Heart left ventricle (tissue), 16 donors: ENCODE data around the gene CSPG4. TPM values are rescaled to one million over a fixed set of nuclear protein-coding genes. Genes with fewer than 3 reads are reported as not detected.
"Not testable (repeated sequence)": the region's sequence is repeated elsewhere in the genome, so short reads cannot be mapped to it uniquely, and the experiment has no call there.

Source experiments
- ATAC-seq, 4 donors: fragments of 200-7000 bp; cut with Tn5 transposase; one replicate each; pipeline ENCODE4 v1.9.1; 2020 to 2022; ENCODE audit warnings: moderate library complexity in 4 of 4, mild to moderate bottlenecking in 3 of 4, moderate number of reproducible peaks in 1 of 4
- DNase-seq, 5 donors: peaks; one replicate each; pipeline ENCODE4 v3.0.0-alpha.2; 2020
- H3K27ac ChIP-seq, 12 donors: fragments of 200-600 bp; sonication (generic) in 4 of 12; one replicate each; pipeline versions ENCODE4 v1.5.0 to v1.8.0; 2016 to 2022; ENCODE audit warnings: mild to moderate bottlenecking in 2 of 12
- H3K27me3 ChIP-seq, 9 donors: fragments of 200-600 bp; sonication (generic) in 2 of 9; one replicate each; pipeline versions ENCODE4 v1.5.1 to v1.8.0; 2016 to 2022; ENCODE audit warnings: mild to moderate bottlenecking in 3 of 9
- H3K36me3 ChIP-seq, 9 donors: fragments of 200-600 bp; sonication (generic) in 2 of 9; one replicate each; pipeline versions ENCODE4 v1.5.0 to v1.8.0; 2018 to 2022; ENCODE audit warnings: mild to moderate bottlenecking in 2 of 9
- H3K4me1 ChIP-seq, 12 donors: fragments of 200-600 bp; sonication (generic) in 4 of 12; one replicate each; pipeline versions ENCODE4 v1.5.0 to v1.8.0; 2016 to 2022; ENCODE audit warnings: mild to moderate bottlenecking in 3 of 12
- H3K4me3 ChIP-seq, 12 donors: fragments of 200-600 bp; sonication (generic) in 4 of 12; one replicate each; pipeline versions ENCODE4 v1.5.0 to v1.8.0; 2017 to 2022; ENCODE audit warnings: mild to moderate bottlenecking in 9 of 12, moderate library complexity in 4 of 12
- H3K9me3 ChIP-seq, 12 donors: fragments of 200-600 bp; sonication (generic) in 4 of 12; one replicate each; pipeline versions ENCODE4 v1.5.0 to v1.8.0; 2016 to 2022; ENCODE audit warnings: mild to moderate bottlenecking in 1 of 12
- POLR2A ChIP-seq, 2 donors: fragments of 450-650 bp; IDR thresholded peaks; one replicate each; pipeline ENCODE4 v1.6.1; 2017; ENCODE audit warnings: antibody characterized with exemption in 2 of 2, mild to moderate bottlenecking in 2 of 2, moderate library complexity in 2 of 2
- WGBS, 4 donors: extraction: QIAGEN DNeasy Blood & Tissue Kit in 2 of 4; methylation state at CpG; one replicate each; pipeline versions ENCODE4 v1.1.5 to v1.1.7; 2013 to 2018; 5-methylcytosine and 5-hydroxymethylcytosine counted together
- intact Hi-C, 10 donors: fragments of 100-400 bp; cut with DNase I; formaldehyde crosslinking; loops; one replicate each; pipeline versions ENCODE4 v1.11.1 to v1.14.2; 2022
- polyA plus RNA-seq, 2 donors: library from polyadenylated mRNA; stranded (reverse); fragments of 200-250 nt; gene quantifications; one replicate each; pipeline ENCODE4 v1.2.3, GENCODE V29; 2013
- total RNA-seq, 9 donors: library from RNA; depleted of rRNA in 2 of 9; stranded (reverse); fragments of >200 nt in 2 of 9; fragmentation: NEBNext Ultra II Directional in 3 of 9; extraction: Animal tissue kit (Norgen Biotek cat#: 25700) in 3 of 9; gene quantifications; one replicate each; pipeline versions ENCODE4 v1.1.0 to v1.2.4, GENCODE V29; 2016 to 2023
- TF ChIP-seq, protein P1 (sequence below), 12 donors: fragments of 200-600 bp; sonication (generic) in 4 of 12; IDR thresholded peaks; one replicate each; pipeline versions ENCODE4 v1.5.0 to v1.8.0; 2018 to 2022; ENCODE audit warnings: antibody characterized with exemption in 12 of 12, mild to moderate bottlenecking in 5 of 12
- donor health status: ischemic (EF 13 %, LVEDD 7.1; RV severe dilation, severe dysfunction).
- donor health status: healthy with polysubstance abuse.
- donor health status: DM: no; HTN: yes; CAD: no.
- donor health status: DM: no; HTN: no; CAD: no.
- donor health status: ischemic (EF 25% LVEDD 6.9; RV normal size, moderate dysfunction).
- donor health status: ischemic (EF 25% LVEDD 5.7; RV mildly dilated, moderate dysfunction).
- donor health status: healthy.
- donor health status: DM: yes; HTN: yes; CAD: no.
- donor health status: ischemic (EF 35%, LVEDD 5.7; RV mildly dilated, moderate dysfunction).
- donor health status: nonischemic (EF 11% LVEDD 7.7; RV severe dilation, severe dysfunction).
- donor health status: DM: yes; HTN: yes; CAD: no.
- donor health status: PGD.
- donor health status: ischemic (EF 29% LVEDD 5.4; RV normal size, mild dysfunction).
- donor health status: nonischemic (EF 23%, LVEDD 6.1; RV moderate dilation, normal function).

Gene CSPG4
- total and polyA plus RNA-seq, 11 donors: 8.5 to 46.9 (median 13.9) TPM

DNA sequence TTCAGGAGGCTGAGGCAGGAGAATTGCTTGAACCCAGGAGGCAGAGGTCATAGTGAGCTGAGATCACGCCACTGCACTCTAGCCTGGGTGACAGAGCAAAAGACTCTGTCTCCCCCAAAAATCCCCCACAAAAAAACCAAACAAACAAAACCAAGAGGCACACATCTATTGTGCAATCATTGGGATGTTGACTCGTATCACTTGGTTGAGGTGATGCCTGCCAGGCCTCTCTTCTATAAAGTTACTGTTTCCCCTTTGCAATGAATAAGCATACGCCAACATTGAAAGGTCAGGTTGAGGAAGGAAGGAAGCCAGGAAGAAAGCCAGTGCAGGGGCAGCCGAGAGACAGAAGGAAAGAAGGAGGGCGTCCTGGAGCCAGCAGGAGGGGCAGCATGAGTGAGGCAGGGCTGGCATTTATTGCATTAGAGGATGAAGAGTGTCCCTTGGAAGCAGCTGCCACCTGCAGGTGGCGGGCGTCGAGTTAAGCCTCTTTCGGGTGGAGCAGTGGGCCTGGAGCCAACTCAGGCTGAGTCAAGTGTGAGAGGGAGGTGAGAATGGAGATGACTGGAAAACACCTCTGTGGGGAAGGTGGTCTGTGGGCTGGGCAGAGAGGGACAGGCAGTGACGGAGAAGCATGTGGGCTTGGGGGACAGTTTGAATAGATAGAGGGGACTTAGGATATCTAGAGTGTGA is 8.3 kb upstream of the CSPG4 start:
- ATAC-seq: peak in 3 of 4 donors; percentile 5 to 33 (median 14)
- H3K27ac ChIP-seq: peak overlapping the region in 1 of 12 donors; percentile 51

DNA sequence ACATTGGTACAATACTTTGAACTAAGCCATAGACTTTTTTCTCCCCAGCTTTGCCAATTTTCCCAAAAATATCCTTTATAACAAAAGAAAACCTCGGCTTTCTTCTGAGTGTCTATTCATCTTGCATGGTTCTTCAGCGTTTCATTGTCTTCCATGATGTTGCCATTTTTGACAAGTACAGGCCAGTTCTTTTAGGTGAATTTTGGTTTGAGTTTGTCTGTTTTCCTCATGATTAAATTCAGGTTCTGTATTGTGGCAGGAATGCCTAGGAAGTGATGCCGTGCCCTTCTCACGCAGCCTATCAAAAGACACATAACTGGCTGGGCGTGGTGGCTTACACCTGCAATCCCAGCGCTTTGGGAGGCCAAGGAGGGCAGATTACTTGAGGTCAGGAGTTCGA is 7.6 kb upstream of the CSPG4 start:
- Histone ChIP-seq H3K36me3 (no peaks in the 10 kb centered on the region), H3K4me3 (no peak overlapping the region), H3K9me3 (no peaks in the 10 kb centered on the region), H3K4me1 (peaks cover 0 to 34% (median 11%) of the 10 kb centered on the region in 12 donors), H3K27me3 (no peaks in the 10 kb centered on the region), H3K27ac (peak overlapping the region in 1 of 12 donors; percentile 51)
- 94 to 96% (median 95%) methylated on average over 7 of the region's 7 CpGs for WGBS, 4 donors
- ATAC-seq (no peak), DNase-seq (no peak)
- TF ChIP-seq POLR2A (IDR thresholded peaks at IDR 0.05): no peak
- TF ChIP-seq, protein P1, sequence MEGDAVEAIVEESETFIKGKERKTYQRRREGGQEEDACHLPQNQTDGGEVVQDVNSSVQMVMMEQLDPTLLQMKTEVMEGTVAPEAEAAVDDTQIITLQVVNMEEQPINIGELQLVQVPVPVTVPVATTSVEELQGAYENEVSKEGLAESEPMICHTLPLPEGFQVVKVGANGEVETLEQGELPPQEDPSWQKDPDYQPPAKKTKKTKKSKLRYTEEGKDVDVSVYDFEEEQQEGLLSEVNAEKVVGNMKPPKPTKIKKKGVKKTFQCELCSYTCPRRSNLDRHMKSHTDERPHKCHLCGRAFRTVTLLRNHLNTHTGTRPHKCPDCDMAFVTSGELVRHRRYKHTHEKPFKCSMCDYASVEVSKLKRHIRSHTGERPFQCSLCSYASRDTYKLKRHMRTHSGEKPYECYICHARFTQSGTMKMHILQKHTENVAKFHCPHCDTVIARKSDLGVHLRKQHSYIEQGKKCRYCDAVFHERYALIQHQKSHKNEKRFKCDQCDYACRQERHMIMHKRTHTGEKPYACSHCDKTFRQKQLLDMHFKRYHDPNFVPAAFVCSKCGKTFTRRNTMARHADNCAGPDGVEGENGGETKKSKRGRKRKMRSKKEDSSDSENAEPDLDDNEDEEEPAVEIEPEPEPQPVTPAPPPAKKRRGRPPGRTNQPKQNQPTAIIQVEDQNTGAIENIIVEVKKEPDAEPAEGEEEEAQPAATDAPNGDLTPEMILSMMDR (IDR thresholded peaks at IDR 0.05): no peak
- intact Hi-C loops: loop anchor here in 3 of 10 donors (5.0 to 10.0 kb wide), 3 partner anchors 33 to 205 kb away; no protein-coding TSS in a partner anchor

More for the DNA sequence above, 8.3 kb upstream of the CSPG4 start:
- no peaks in the 10 kb centered on the region for H3K9me3 ChIP-seq
- no peak overlapping the region for H3K4me3 ChIP-seq
- H3K27me3 ChIP-seq: no peaks in the 10 kb centered on the region
- intact Hi-C loops: loop anchor here in 3 of 10 donors (5.0 to 10.0 kb wide), 3 partner anchors 34 to 204 kb away; no protein-coding TSS in a partner anchor
- H3K4me1 ChIP-seq: peaks cover 0 to 34% (median 11%) of the 10 kb centered on the region in 12 donors
- 39 to 49% (median 44%) methylated on average over 10 of the region's 10 CpGs for WGBS, 4 donors
- TF ChIP-seq, protein P1 (IDR thresholded peaks at IDR 0.05): peak in 8 of 12 donors; percentile 18 to 42 (median 34)
- TF ChIP-seq POLR2A (IDR thresholded peaks at IDR 0.05): no peak
- no peaks in the 10 kb centered on the region for H3K36me3 ChIP-seq
- DNase-seq: peak in 3 of 5 donors; percentile 73 to 78 (median 74)

DNA sequence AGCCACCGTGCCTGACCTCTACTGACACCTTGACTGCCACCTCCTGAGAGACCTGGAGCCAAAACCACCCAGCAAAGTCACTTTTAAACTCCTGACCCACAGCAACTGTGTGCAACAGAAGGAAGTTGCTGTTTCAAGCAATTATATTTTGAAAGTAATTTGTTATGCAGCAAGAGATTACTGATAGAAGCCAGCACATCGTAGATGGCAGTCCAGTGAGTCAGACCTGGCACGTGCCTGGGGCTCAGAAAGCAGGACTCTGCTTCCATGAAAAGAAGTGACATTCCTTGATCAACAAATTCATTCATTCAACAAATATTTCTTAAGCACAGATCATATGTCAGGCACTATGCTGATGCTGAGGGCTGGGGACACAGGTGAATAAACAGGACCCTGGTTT is 5.7 kb upstream of the CSPG4 start:
- Histone ChIP-seq H3K4me3 (no peak overlapping the region), H3K9me3 (no peaks in the 10 kb centered on the region), H3K36me3 (no peaks in the 10 kb centered on the region), H3K27me3 (no peaks in the 10 kb centered on the region), H3K4me1 (peaks cover 0 to 26% (median 5%) of the 10 kb centered on the region in 12 donors), H3K27ac (peak overlapping the region in 1 of 12 donors; percentile 70)
- DNase-seq (peak in 1 of 5 donors; percentile 30), ATAC-seq (no peak)
- 54 to 63% (median 60%) methylated on average over 3 of the region's 3 CpGs for WGBS, 4 donors
- intact Hi-C loops: no loop called here
- TF ChIP-seq POLR2A (IDR thresholded peaks at IDR 0.05): no peak
- TF ChIP-seq, protein P1 (IDR thresholded peaks at IDR 0.05): no peak

DNA sequence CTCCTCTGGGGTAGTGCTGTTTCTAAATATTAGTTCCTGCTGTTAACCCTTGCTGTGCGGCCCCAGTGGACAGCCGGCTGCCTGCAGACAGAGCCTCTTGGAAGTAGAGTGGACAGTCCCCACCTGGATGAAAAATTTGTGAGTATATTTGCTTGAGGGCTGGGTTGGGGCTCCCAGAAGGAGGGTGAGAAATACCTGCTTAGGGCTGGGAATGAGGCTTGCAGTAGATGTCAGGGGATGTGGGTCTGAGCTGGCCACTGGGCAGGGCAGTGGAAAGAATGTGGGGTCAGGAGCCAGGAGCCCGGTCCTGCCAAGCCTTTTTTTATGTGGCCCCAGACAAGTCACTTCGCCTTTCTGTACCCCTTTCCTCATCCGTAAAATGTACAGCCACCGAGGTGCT is 4.4 kb upstream of the CSPG4 start:
- ATAC-seq, H3K4me3 ChIP-seq, H3K9me3 ChIP-seq, H3K36me3 ChIP-seq, intact Hi-C loops, DNase-seq: not testable (repeated sequence)
- WGBS, 4 donors: 80 to 100% (median 83%) methylated on average over 3 to 6 of the region's 6 CpGs
- Histone ChIP-seq H3K27ac (peak overlapping the region in 1 of 12 donors; percentile 70), H3K4me1 (peaks cover 0 to 29% (median 10%) of the 10 kb centered on the region in 12 donors), H3K27me3 (peaks cover 0 to 11% (median 0%) of the 10 kb centered on the region in 9 donors)

DNA sequence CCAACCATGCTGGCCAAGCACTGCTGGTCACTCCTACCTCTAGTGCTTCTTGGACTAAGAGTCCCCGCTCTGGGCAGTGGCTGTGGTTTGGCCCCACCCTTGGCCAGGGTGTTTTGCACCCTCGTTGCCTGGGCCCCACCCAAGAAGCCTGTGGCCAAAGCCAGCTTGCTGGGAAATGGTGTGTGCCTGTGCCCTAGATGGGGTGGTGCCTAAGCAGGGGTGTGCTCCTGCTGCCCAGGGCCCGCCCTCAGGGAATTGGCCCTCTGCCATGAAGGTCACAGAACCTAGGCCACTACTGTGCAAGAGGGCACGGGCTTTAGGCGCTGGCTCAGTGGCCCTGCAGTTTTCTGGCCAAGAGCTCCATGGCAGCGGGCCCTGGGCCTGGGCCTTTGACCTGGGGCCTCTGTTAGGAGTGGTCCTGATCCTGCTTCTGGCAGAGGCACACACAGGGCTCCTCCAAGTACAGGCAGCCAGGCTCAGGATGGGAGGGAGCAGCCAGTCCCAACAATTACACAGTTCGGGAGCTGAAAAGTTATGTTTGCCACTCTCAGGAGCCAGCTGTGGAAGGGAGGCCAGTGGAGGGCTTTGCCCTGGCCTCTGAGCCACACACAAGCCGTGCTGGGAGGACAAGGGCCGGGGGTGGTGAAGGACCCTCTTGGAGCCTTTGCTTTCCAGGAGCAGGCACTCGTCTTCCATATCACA is 3.8 kb upstream of the CSPG4 start:
- intact Hi-C loops, H3K9me3 ChIP-seq, H3K36me3 ChIP-seq, DNase-seq, H3K4me3 ChIP-seq: not testable (repeated sequence)
- Histone ChIP-seq H3K27me3 (peaks cover 0 to 11% (median 0%) of the 10 kb centered on the region in 9 donors), H3K4me1 (peaks cover 0 to 29% (median 11%) of the 10 kb centered on the region in 12 donors), H3K27ac (peak overlapping the region in 1 of 12 donors; percentile 70)
- 48 to 79% (median 55%) methylated on average over 4 of the region's 10 CpGs; no CpG with 5 or more reads in 1 of the 4 donors for WGBS, 4 donors
- ATAC-seq: peak in 2 of 4 donors; percentile 3 to 19

DNA sequence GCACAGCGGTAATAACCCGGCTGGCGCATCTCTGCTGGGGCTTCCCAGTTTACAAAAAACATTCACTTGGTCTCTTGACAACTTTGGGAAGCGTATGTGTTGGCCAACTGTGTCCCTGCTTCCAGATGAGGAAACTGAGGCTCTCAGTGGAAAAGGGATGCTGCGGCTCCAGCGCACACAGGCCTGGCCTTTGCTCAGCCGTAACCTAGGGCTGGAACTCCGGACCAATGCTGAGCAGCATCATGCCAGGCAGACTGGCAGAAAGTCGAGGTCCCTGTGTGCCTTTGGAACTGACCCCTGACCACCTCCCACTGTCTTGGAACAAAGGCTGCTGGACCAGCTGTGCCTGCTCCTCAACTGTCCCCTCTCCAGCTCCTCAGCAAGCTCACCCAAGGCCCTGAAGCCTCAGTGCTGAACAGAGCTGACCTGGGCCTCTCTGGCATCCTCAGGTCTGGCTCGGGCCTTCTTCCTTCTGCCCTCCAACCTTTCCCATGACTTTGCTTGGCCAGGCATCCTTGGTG is 2.7 kb upstream of the CSPG4 start:
- intact Hi-C loops, H3K4me3 ChIP-seq, H3K36me3 ChIP-seq, DNase-seq, H3K9me3 ChIP-seq, ATAC-seq: not testable (repeated sequence)
- 88 to 92% (median 90%) methylated on average over 4 to 10 of the region's 10 CpGs for WGBS, 4 donors
- peak overlapping the region in 1 of 12 donors; percentile 57 for H3K27ac ChIP-seq
- peaks cover 0 to 11% (median 0%) of the 10 kb centered on the region in 9 donors for H3K27me3 ChIP-seq
- peaks cover 0 to 26% (median 10%) of the 10 kb centered on the region in 12 donors for H3K4me1 ChIP-seq
